Tibial nerve (tissue), 4 donors: ENCODE data around the gene ADPGK.

Source experiments
- CTCF ChIP-seq, 5 experiments: fragments of 200-600 bp in 3 of 5; fragments of 450-650 bp in 2 of 5; sonication (generic) in 3 of 5; IDR thresholded peaks; one replicate each; pipeline ENCODE4 v1.5.1; 2016 to 2019; ENCODE audit warnings: antibody characterized with exemption in 5 of 5, mild to moderate bottlenecking in 3 of 5, moderate library complexity in 2 of 5
- EP300 ChIP-seq, 2 donors: sonication (generic); formaldehyde crosslinking; IDR thresholded peaks; one replicate each; pipeline ENCODE4 v1.6.1; 2017; ENCODE audit warnings: antibody characterized with exemption in 2 of 2, mild to moderate bottlenecking in 1 of 2
- POLR2A ChIP-seq, 2 donors: fragments of 450-650 bp; IDR thresholded peaks; one replicate each; pipeline ENCODE4 v1.6.1; 2017; ENCODE audit warnings: antibody characterized with exemption in 2 of 2, mild to moderate bottlenecking in 2 of 2, moderate library complexity in 2 of 2

GRCh38 chr15:72785432-72785831 is 1.9 kb upstream of the ADPGK start:
- no peak for TF ChIP-seq CTCF (IDR thresholded peaks at IDR 0.05)
- TF ChIP-seq POLR2A (IDR thresholded peaks at IDR 0.05), result no peak
- TF ChIP-seq EP300 (IDR thresholded peaks at IDR 0.05), result no peak
